Ovary (tissue), 10 donors: ENCODE results near the gene SLC46A1. TPM values are rescaled to one million over a fixed set of nuclear protein-coding genes. Genes with fewer than 3 reads are reported as not detected.

Experiments used
- DNase-seq, 5 donors: peaks; one replicate each; pipeline ENCODE4 v3.0.0-alpha.2; 2019 to 2020
- H3K27ac ChIP-seq, 2 donors: fragments of 200-600 bp; one replicate each; pipeline versions ENCODE4 v1.5.1 to v1.8.0; 2019 to 2022
- H3K27me3 ChIP-seq: fragments of 200-600 bp; one replicate; pipeline ENCODE4 v1.8.0; 2022
- H3K36me3 ChIP-seq: fragments of 200-600 bp; sonication (generic); one replicate; pipeline ENCODE4 v1.5.1; 2019
- H3K4me1 ChIP-seq: one replicate; pipeline ENCODE4 v1.8.1; 2013; ENCODE audit warnings: mild to moderate bottlenecking, moderate library complexity; ENCODE audit not compliant: insufficient read depth
- H3K4me3 ChIP-seq: fragments of 200-600 bp; sonication (generic); one replicate; pipeline ENCODE4 v1.5.1; 2017
- H3K9me3 ChIP-seq, 2 donors: fragments of 200-600 bp in 1 of 2; sonication (generic) in 1 of 2; one replicate each; pipeline versions ENCODE4 v1.5.1 to v1.8.1; 2013 to 2019; ENCODE audit warnings: mild to moderate bottlenecking in 1 of 2, moderate library complexity in 1 of 2
- EP300 ChIP-seq: sonication (generic); formaldehyde crosslinking; IDR thresholded peaks from one replicate; pipeline ENCODE4 v1.6.1; 2017; ENCODE audit warnings: antibody characterized with exemption
- POLR2A ChIP-seq: fragments of 450-650 bp; IDR thresholded peaks from one replicate; pipeline ENCODE4 v1.6.1; 2017; ENCODE audit warnings: antibody characterized with exemption, mild to moderate bottlenecking, moderate library complexity
- WGBS, 3 donors: extraction: QIAGEN DNeasy Blood & Tissue Kit in 1 of 3; methylation state at CpG; one replicate each; pipeline versions ENCODE4 v1.1.5 to v1.1.7; 2013 to 2017; 5-methylcytosine and 5-hydroxymethylcytosine counted together
- intact Hi-C, 4 donors: fragments of 100-400 bp; cut with DNase I; formaldehyde crosslinking; loops; one replicate each; pipeline versions ENCODE4 v1.11.0 to v1.15.1; 2022 to 2023
- long read RNA-seq, 3 donors: library from polyadenylated mRNA in 2 of 3; unstranded in 2 of 3; transcript quantifications; one replicate each; pipeline ENCODE4 v2.0.0 and lab custom pipeline, GENCODE V29; 2021 to 2026
- polyA plus RNA-seq, 2 donors: library from polyadenylated mRNA; stranded (reverse); fragments of 200-250 nt in 1 of 2; fragments of 350-450 nt in 1 of 2; fragmentation: Illumina TruSeq in 1 of 2; extraction: RNeasy Lipid Tissue Mini Kit (QIAGEN cat#74804) in 1 of 2; gene quantifications; one replicate each; pipeline ENCODE4 v1.2.3, GENCODE V29; 2013 to 2014
- total RNA-seq, 7 donors: library from RNA; depleted of rRNA in 2 of 7; stranded (reverse); fragments of >200 nt in 2 of 7; fragmentation: NEBNext Ultra II Directional in 3 of 7; extraction: Animal tissue kit (Norgen Biotek cat#: 25700) in 3 of 7; gene quantifications; one replicate each; pipeline versions ENCODE4 v1.1.0 to v1.2.4, GENCODE V29; 2016 to 2023
- TF ChIP-seq, protein P1 (sequence below), 3 donors: fragments of 450-650 bp in 2 of 3; fragments of 200-600 bp in 1 of 3; IDR thresholded peaks; one replicate each; pipeline versions ENCODE4 v1.5.1 to v1.8.0; 2016 to 2022; ENCODE audit warnings: antibody characterized with exemption in 3 of 3, mild to moderate bottlenecking in 1 of 3
- donor health status: DM: no; HTN: no; CAD: no; lungs with moderate emphysema.
- donor health status: DM: no; HTN: no; CAD: no.
- donor health status: Bipolar disorder and iron deficiency.
- donor health status: DM: yes; HTN: yes; CAD: no.
- donor health status: DM: no; HTN: no; CAD: no.
- donor health status: DM: yes; HTN: yes; CAD: no.

SLC46A1 gene
- total RNA-seq (10 to 100 TPM in 5 of 7 donors, 1 to 10 TPM in 2; 5.0 to 13.6 (median 12.2) TPM), polyA plus RNA-seq (10 to 100 TPM in 1 of 2 donors, 1 to 10 TPM in 1; 4.0 to 32.2 TPM)
- long read RNA-seq, donor 1, full-length matches to known transcripts, result 2 of 10 reads
- long read RNA-seq, donor 1, partial matches to known transcripts, result 1 of 10 reads
- long read RNA-seq, donor 1, other reads (novel, unspliced or antisense), result 7 of 10 reads
- long read RNA-seq, donor 2, full-length matches to known transcripts, result 9 of 9 reads
- long read RNA-seq, donor 2, partial matches to known transcripts, result 0 of 9 reads
- long read RNA-seq, donor 2, other reads (novel, unspliced or antisense), result 0 of 9 reads
- long read RNA-seq, donor 3, full-length matches to known transcripts, result 4 of 8 reads
- long read RNA-seq, donor 3, partial matches to known transcripts, result 0 of 8 reads
- long read RNA-seq, donor 3, other reads (novel, unspliced or antisense), result 4 of 8 reads

DNA sequence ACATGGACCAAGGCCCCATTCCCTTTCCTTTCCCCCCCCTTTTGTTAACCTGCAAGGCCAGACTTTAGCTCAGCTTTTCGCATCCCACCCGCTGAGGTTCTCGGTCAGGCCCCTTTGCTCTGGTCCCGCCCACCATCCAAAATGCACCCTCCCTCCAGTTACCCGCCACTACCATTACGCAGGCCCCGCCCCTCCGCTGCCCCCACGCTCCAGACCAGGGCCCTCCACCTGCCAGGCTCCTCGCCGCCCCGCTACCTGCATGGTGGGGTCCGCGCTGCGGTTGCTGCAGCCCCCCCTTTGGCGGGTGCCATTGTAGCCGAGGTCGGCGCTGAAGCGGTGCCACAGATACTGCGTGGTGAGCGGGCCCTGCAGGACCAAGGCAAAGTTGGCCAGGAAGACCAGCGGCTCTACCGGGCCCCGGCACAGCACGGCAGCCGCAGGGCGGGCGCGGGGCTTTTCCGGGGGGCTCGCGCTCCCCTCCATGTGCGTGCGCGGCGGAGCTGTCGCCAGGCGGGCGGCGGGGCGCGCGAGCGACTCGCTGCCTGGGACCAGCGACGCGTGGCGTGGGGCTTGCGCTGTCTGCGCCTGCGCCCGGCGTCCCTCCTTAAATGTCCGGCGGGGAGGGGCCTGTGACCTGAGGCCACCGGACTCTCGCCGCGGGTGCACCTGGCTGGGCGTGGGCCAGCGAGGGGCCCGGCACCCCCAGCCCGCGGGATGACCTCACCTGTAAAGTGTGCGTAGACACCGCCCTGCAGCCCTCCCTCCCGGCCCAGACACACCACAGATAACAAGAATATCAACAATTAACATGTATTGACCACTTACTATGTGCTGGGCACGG, at the start of gene SLC46A1:
Gene SLC46A1 (minus strand): TSS at position 581 of the 841 bp plus-strand sequence. CDS start 98 bp downstream, at position 483.
- 0 to 1% (median 1%) methylated on average over 46 to 70 of the region's 70 CpGs for WGBS, 3 donors
- intact Hi-C loops, result no loop called here
- DNase-seq, result peak; percentile 40 to 73 (median 62)
- no peak for TF ChIP-seq POLR2A
- TF ChIP-seq EP300, result no peak
- TF ChIP-seq, protein P1, sequence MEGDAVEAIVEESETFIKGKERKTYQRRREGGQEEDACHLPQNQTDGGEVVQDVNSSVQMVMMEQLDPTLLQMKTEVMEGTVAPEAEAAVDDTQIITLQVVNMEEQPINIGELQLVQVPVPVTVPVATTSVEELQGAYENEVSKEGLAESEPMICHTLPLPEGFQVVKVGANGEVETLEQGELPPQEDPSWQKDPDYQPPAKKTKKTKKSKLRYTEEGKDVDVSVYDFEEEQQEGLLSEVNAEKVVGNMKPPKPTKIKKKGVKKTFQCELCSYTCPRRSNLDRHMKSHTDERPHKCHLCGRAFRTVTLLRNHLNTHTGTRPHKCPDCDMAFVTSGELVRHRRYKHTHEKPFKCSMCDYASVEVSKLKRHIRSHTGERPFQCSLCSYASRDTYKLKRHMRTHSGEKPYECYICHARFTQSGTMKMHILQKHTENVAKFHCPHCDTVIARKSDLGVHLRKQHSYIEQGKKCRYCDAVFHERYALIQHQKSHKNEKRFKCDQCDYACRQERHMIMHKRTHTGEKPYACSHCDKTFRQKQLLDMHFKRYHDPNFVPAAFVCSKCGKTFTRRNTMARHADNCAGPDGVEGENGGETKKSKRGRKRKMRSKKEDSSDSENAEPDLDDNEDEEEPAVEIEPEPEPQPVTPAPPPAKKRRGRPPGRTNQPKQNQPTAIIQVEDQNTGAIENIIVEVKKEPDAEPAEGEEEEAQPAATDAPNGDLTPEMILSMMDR (IDR thresholded peaks at IDR 0.05), result no peak
- Histone ChIP-seq H3K27me3 (no peaks in the 10 kb centered on the region), H3K36me3 (no peaks in the 10 kb centered on the region), H3K4me3 (peak within 1 kb of the TSS; percentile 88), H3K27ac (peak within 1 kb of the TSS in 1 of 2 donors; percentile 9), H3K9me3 (no peaks in the 10 kb centered on the region), H3K4me1 (peaks cover 7% of the 10 kb centered on the region)

DNA sequence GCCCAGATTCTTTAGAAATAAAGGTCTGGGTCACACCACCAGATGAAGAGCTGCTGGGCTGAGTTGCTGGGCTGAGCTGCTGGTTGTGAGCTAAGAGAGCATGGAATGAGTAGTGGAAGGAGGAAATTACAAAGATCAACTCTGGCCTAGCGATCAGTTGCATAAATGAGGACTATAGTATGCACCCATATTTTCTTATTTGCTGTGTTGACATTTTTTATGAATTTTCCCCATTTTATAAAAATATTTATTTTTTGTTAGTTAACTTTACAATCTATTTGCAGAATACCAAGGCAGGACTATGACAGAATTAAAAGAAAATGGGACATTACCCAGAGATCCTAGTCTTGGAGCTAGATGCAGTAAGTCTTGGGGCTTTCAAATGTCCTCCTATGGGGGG, 43.8 kb upstream of the SLC46A1 start:
- H3K27ac ChIP-seq, result no peak overlapping the region
- 89 to 94% (median 90%) methylated on average over 1 of the region's 1 CpG for WGBS, 3 donors
- TF ChIP-seq, protein P1 (IDR thresholded peaks at IDR 0.05), result no peak
- TF ChIP-seq POLR2A (no peak), EP300 (no peak)
- H3K27me3 ChIP-seq, result no peaks in the 10 kb centered on the region
- no peaks in the 10 kb centered on the region for H3K9me3 ChIP-seq
- H3K4me3 ChIP-seq, result no peak overlapping the region
- H3K36me3 ChIP-seq, result no peaks in the 10 kb centered on the region
- intact Hi-C loops, result no loop called here
- no peak for DNase-seq
- H3K4me1 ChIP-seq, result no peaks in the 10 kb centered on the region

GRCh38 chr17:28447396-28447760, 41.4 kb upstream of the SLC46A1 start:
- Histone ChIP-seq H3K4me1 (no peaks in the 10 kb centered on the region), H3K4me3 (no peak overlapping the region), H3K36me3 (no peaks in the 10 kb centered on the region), H3K9me3 (peaks cover 0 to 3% of the 10 kb centered on the region in 2 donors), H3K27me3 (no peaks in the 10 kb centered on the region), H3K27ac (no peak overlapping the region)
- TF ChIP-seq EP300, result no peak
- TF ChIP-seq, protein P1 (IDR thresholded peaks at IDR 0.05), result no peak
- TF ChIP-seq POLR2A, result no peak
- no peak for DNase-seq
- intact Hi-C loops, result no loop called here
- WGBS, 3 donors, result 60 to 63% (median 63%) methylated on average over 5 of the region's 5 CpGs

DNA sequence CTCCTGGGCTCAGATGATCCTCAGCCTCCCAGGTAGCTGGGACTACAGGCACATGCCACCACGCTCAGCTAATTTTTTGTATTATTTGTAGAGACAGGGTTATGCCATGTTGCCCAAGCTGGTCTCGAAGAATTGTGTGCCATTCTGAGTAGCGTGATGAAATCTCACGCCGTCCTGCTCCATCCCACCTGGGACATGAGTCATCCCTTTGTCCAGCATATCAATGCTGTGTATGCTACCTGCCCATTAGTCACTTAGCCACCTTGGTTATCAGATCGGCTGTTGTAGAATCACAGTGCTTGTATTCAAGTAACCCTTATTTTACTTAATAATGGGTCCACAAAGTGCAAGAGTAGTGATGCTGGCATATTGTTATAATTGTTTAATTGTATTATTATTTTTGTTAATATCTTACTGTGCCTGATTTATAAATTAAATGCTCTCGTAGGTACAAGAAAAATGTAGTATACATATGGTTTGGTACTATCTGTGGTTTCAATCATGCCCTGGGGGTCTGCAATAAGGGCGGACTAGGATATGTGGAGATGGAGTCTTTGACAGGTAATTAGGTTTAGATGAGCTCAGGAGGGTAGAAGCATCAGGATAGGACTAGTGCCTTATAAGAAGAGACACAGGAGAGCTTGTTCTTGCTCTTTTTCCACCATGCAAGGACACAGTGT, 40.8 kb upstream of the SLC46A1 start:
- Histone ChIP-seq H3K4me3 (no peak overlapping the region), H3K4me1 (no peaks in the 10 kb centered on the region), H3K27ac (no peak overlapping the region), H3K27me3 (no peaks in the 10 kb centered on the region), H3K9me3 (peaks cover 0 to 3% of the 10 kb centered on the region in 2 donors), H3K36me3 (no peaks in the 10 kb centered on the region)
- DNase-seq, result no peak
- TF ChIP-seq POLR2A (no peak), EP300 (no peak)
- TF ChIP-seq, protein P1 (IDR thresholded peaks at IDR 0.05), result no peak
- WGBS, 3 donors, result 86 to 89% (median 88%) methylated on average over 8 of the region's 8 CpGs
- intact Hi-C loops, result no loop called here
